Measurements from ENCODE around the gene KCNB1. TPM values are rescaled to one million over a fixed set of nuclear protein-coding genes. Genes with fewer than 3 reads are reported as not detected.

KCNB1 gene
- total and polyA plus RNA-seq, 2 experiments from 2014 or later: 0.06 to 0.10 TPM

DNA sequence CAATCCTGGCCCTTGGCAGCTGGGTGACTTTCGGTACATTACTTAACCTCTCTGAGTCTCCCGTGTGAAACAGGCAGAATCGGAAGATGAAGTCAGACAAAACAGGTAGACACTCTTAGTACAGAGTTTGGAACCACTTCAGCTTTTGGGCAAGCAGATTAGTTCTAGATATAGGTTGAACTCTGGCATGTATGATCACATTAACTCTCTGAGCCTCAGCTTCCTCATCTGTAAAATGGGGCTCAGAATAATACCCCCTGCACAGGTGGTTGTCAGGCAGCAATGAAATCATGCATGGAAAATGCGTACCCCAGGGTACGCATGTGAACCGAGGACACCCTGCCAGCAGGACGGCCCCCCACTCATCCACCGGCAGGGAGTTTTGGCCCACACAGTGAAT, 87.7 kb downstream of the KCNB1 start:
- no peaks in the 10 kb centered on the region for H3K4me1 ChIP-seq (ENCODE audit: low read depth)
- no peak overlapping the region for H3K4me3 ChIP-seq
- H3K9me3 ChIP-seq (ENCODE audit: low read depth): no peaks in the 10 kb centered on the region
- no peak for DNase-seq (ENCODE audit: low read depth in 1 of 2, low spot score in 1 of 2)
- TF ChIP-seq, protein P1, sequence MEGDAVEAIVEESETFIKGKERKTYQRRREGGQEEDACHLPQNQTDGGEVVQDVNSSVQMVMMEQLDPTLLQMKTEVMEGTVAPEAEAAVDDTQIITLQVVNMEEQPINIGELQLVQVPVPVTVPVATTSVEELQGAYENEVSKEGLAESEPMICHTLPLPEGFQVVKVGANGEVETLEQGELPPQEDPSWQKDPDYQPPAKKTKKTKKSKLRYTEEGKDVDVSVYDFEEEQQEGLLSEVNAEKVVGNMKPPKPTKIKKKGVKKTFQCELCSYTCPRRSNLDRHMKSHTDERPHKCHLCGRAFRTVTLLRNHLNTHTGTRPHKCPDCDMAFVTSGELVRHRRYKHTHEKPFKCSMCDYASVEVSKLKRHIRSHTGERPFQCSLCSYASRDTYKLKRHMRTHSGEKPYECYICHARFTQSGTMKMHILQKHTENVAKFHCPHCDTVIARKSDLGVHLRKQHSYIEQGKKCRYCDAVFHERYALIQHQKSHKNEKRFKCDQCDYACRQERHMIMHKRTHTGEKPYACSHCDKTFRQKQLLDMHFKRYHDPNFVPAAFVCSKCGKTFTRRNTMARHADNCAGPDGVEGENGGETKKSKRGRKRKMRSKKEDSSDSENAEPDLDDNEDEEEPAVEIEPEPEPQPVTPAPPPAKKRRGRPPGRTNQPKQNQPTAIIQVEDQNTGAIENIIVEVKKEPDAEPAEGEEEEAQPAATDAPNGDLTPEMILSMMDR (IDR thresholded peaks at IDR 0.05; ENCODE audit: low read depth, low read length): no peak
- H3K36me3 ChIP-seq: no peaks in the 10 kb centered on the region
- H3K27me3 ChIP-seq: no peaks in the 10 kb centered on the region
- H3K27ac ChIP-seq: no peak overlapping the region

DNA sequence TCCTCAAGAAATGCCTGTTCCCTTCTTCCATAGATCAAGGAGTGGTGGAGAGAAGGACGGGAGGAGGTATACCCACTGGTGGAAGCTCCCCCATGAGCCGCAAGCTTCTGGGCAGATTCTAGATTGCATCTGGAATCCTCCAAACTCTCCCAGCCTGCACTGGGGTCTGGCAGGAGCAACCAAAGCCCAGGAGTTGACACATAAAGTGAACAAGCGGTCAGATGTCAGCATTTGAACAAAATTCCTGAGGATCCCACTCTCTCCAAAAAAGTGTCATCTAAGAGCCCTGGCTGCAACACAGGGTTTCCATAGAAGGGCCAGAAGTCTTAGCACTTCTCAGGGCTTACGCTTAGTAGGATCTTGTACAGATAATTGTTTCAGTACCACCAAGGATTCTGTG, 88.2 kb downstream of the KCNB1 start:
- TF ChIP-seq, protein P1 (IDR thresholded peaks at IDR 0.05; ENCODE audit: low read depth, low read length): no peak
- Histone ChIP-seq H3K9me3 (ENCODE audit: low read depth) (no peaks in the 10 kb centered on the region), H3K36me3 (no peaks in the 10 kb centered on the region), H3K27me3 (no peaks in the 10 kb centered on the region), H3K4me1 (ENCODE audit: low read depth) (no peaks in the 10 kb centered on the region), H3K27ac (no peak overlapping the region), H3K4me3 (no peak overlapping the region)
- peak in 1 of 2 donors; percentile 15 for DNase-seq (ENCODE audit: low read depth in 1 of 2, low spot score in 1 of 2)

DNA sequence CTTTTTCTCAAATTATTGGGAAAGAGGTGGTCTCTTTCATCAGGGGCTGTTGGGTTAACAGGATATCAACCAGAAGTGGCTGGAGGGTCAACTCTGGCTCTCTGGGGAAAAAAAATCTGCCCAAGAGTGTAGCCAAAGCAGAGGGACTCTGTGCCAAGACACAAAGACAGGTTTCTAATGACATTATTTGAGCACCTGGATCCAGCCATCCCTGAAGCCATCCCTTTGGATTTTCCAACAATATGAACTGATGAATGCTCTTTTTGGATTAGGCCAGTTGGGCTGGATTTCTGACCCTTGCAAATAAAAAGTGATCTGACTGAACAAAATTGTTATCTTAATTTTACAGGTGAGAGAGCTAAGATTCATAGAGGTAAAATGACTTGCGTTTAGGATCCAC, 88.7 kb downstream of the KCNB1 start:
- TF ChIP-seq, protein P1 (IDR thresholded peaks at IDR 0.05; ENCODE audit: low read depth, low read length): no peak
- H3K9me3 ChIP-seq (ENCODE audit: low read depth): no peaks in the 10 kb centered on the region
- DNase-seq (ENCODE audit: low read depth in 1 of 2, low spot score in 1 of 2): no peak
- no peaks in the 10 kb centered on the region for H3K4me1 ChIP-seq (ENCODE audit: low read depth)
- H3K4me3 ChIP-seq: no peak overlapping the region
- H3K36me3 ChIP-seq: no peaks in the 10 kb centered on the region
- H3K27me3 ChIP-seq: no peaks in the 10 kb centered on the region
- no peak overlapping the region for H3K27ac ChIP-seq

DNA sequence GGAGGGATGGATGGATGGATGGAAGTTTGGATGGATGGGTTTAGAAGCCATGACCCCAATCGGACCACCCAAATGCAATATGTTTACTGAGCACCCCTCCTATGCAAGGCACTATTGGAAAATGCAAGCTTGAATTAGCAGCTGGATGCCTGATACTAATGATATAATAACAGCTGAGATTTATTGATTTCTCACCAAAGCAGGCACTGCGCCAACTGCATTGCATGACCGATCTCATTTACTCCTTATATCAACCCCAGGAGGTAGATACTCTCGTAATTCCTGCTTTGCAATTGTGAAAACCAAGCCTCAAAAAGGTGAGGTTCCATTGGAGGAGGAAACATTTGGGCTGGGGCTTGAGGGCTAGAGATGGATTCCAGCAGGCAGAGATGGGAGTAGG, 89.7 kb downstream of the KCNB1 start:
- DNase-seq (ENCODE audit: low read depth in 1 of 2, low spot score in 1 of 2): no peak
- TF ChIP-seq, protein P1 (IDR thresholded peaks at IDR 0.05; ENCODE audit: low read depth, low read length): no peak

DNA sequence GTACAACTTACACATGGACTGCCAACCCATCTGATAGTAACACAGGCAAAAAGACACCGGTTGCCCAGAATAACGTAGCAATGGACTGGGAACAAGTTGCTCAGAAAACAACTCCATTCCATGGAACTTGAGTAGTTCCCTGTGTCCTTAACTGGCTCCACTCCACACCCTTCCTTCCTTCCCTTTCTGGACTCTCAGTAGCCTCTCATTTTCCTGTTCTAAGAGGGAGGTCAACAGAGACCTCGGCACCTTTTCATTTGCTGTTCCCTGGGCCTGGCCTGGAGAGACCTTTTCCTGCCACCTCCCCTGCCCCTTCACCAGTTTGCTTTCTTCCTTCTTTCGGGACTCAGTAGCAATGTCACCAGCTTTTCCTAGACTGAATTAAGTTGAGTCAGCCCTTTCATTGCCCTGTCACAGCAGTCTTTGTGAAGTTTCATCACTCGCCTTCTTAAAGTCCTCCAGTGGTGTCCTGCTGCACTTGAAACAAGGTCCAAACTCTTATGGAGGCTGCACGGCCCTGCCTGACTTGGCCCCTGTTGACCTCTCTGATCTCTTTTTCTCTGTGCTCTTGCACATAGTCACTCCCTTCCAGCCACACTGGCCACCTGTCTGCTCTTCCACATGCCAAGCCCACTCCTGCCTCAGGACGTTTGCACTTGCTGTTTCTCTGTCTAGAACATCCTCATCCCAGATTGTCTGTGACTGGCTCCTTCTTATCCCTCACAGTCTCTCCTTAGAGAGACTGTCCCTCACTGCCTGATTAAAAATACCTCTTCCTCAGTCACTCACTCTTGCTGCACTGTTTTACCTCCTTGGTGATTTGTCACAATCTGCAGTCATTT, 90.8 kb downstream of the KCNB1 start:
- Histone ChIP-seq H3K4me1 (ENCODE audit: low read depth) (no peaks in the 10 kb centered on the region), H3K4me3 (no peak overlapping the region), H3K36me3 (no peaks in the 10 kb centered on the region), H3K27ac (no peak overlapping the region), H3K9me3 (ENCODE audit: low read depth) (no peaks in the 10 kb centered on the region), H3K27me3 (no peaks in the 10 kb centered on the region)
- TF ChIP-seq, protein P1 (IDR thresholded peaks at IDR 0.05; ENCODE audit: low read depth, low read length): no peak
- no peak for DNase-seq (ENCODE audit: low read depth in 1 of 2, low spot score in 1 of 2)

More for the DNA sequence above, 89.7 kb downstream of the KCNB1 start:
- Histone ChIP-seq H3K4me1 (ENCODE audit: low read depth) (no peaks in the 10 kb centered on the region), H3K27me3 (no peaks in the 10 kb centered on the region), H3K9me3 (ENCODE audit: low read depth) (no peaks in the 10 kb centered on the region), H3K36me3 (no peaks in the 10 kb centered on the region), H3K27ac (no peak overlapping the region), H3K4me3 (no peak overlapping the region)

Measured in cardiac muscle cell (in vitro differentiated cells and primary cell).